HCT116 (cell line): ENCODE measurements around the gene NLRP5.

Experiments
- CEBPB ChIP-seq: IDR thresholded peaks from 2 replicates; pipeline ENCODE4 v1.6.1; 2012; ENCODE audit warnings: low read depth
- CTCF ChIP-seq, 3 experiments: fragments of 200-600 bp in 1 of 3; sonication (generic) in 1 of 3; IDR thresholded peaks in 2 of 3; conservative IDR thresholded peaks in 1 of 3; 2 replicates each; pipeline ENCODE4 v1.5.1; 2012 to 2017; ENCODE audit warnings: low read depth in 2 of 3, low read length in 2 of 3, antibody characterized with exemption in 1 of 3, borderline replicate concordance in 1 of 3, control low read depth in 1 of 3, mild to moderate bottlenecking in 1 of 3, mixed read lengths in 1 of 3, mixed run types in 1 of 3, moderate library complexity in 1 of 3; ENCODE audit not compliant: insufficient read depth in 1 of 3
- ELF1 ChIP-seq: IDR thresholded peaks from 2 replicates; pipeline ENCODE4 v1.6.1; 2012; ENCODE audit warnings: low read depth, borderline replicate concordance
- EZH2 ChIP-seq: fragments of 200-600 bp; sonication (generic); IDR thresholded peaks from 2 replicates; pipeline ENCODE4 v1.6.1; 2017; ENCODE audit warnings: antibody characterized with exemption, mixed run types
- EZH2phosphoT487 ChIP-seq: fragments of 200-600 bp; IDR thresholded peaks from 2 replicates; pipeline ENCODE4 v1.6.1; 2018; ENCODE audit warnings: antibody characterized with exemption, borderline replicate concordance
- POLR2A ChIP-seq: IDR thresholded peaks from 2 replicates; pipeline ENCODE4 v1.7.0; 2011; ENCODE audit warnings: borderline replicate concordance; ENCODE audit not compliant: insufficient read depth, insufficient read length; ENCODE audit errors: extremely low read depth
- POLR2AphosphoS5 ChIP-seq: IDR thresholded peaks from 2 replicates; pipeline ENCODE4 v1.6.1; 2011; ENCODE audit warnings: mild to moderate bottlenecking, low read depth, low read length, moderate library complexity
- RAD21 ChIP-seq: IDR thresholded peaks from 2 replicates; pipeline ENCODE4 v1.6.1; 2012; ENCODE audit warnings: low read depth, mild to moderate bottlenecking
- SIN3A ChIP-seq: IDR thresholded peaks from 2 replicates; pipeline ENCODE4 v1.6.1; 2012; ENCODE audit warnings: low read depth
- YY1 ChIP-seq: IDR thresholded peaks from 2 replicates; pipeline ENCODE4 v1.6.1; 2011; ENCODE audit warnings: low read length, low read depth, moderate library complexity, mild to moderate bottlenecking; ENCODE audit not compliant: insufficient replicate concordance; ENCODE audit errors: extremely low read depth
- ZBTB33 ChIP-seq: IDR thresholded peaks from 2 replicates; pipeline ENCODE4 v1.6.1; 2011; ENCODE audit warnings: mild to moderate bottlenecking, low read length, moderate library complexity; ENCODE audit not compliant: insufficient replicate concordance; ENCODE audit errors: extremely low read depth
- ZNF274 ChIP-seq: fragments of 200-500 bp; sonication (Bioruptor generic); IDR thresholded peaks from 2 replicates; pipeline ENCODE4 v1.6.1; 2014; ENCODE audit warnings: mild to moderate bottlenecking, low read depth, low read length, inconsistent platforms

- TF ChIP-seq ZBTB33 = no peak
- no peak for TF ChIP-seq YY1
- no peak for TF ChIP-seq CTCF (IDR thresholded peaks at IDR 0.05 in 2 of 3, conservative IDR thresholded peaks at IDR 0.05 in 1 of 3; ENCODE audit: borderline replicate concordance in 1 of 3, insufficient read depth in 1 of 3, low read depth in 2 of 3, low read length in 2 of 3)
- TF ChIP-seq POLR2A = no peak
- TF ChIP-seq CEBPB = no peak
- TF ChIP-seq ZNF274 = no peak
- no peak for TF ChIP-seq EZH2
- no peak for TF ChIP-seq POLR2AphosphoS5
- no peak for TF ChIP-seq SIN3A
- TF ChIP-seq ELF1 = no peak
- no peak for TF ChIP-seq EZH2phosphoT487
- no peak for TF ChIP-seq RAD21
These were observed 117.8 kb downstream of the NLRP5 start for GRCh38 chr19:56104423-56104822.
